H1 (cell line): Measurements from ENCODE around the gene DNASE1L1. TPM values are rescaled to one million over a fixed set of nuclear protein-coding genes. Genes with fewer than 3 reads are reported as not detected.

ENCODE experiments used
- CTCF ChIA-PET: fragments of 300-600 bp; sonication (Branson Sonifier 250); formaldehyde crosslinking; loops from one replicate; lab custom pipeline; 2021; ENCODE audit not compliant: partially characterized antibody; lab: Charles Lee
- POLR2A ChIA-PET: fragments of 300-600 bp; sonication (Branson Sonifier 250); formaldehyde crosslinking; loops from one replicate; lab custom pipeline; 2021; ENCODE audit warnings: inconsistent platforms; ENCODE audit not compliant: partially characterized antibody; lab: Charles Lee
- DNase-seq, 2 experiments: peaks; one replicate each; pipeline versions ENCODE4 v3.0.0 to v3.0.0-alpha.2; 2010 to 2022; ENCODE audit warnings: low spot score in 2 of 2, low read depth in 1 of 2, mixed read lengths in 1 of 2
- FAIRE-seq: peaks from 2 replicates; lab custom pipeline; 2011; peaks lifted over from hg19 to GRCh38; lab: Jason Lieb, UNC
- H2AFZ ChIP-seq: 2 replicates; pipeline ENCODE4 v1.8.1; 2012; ENCODE audit warnings: low read length, inconsistent platforms
- H2AK5ac ChIP-seq: 2 replicates; pipeline ENCODE4 v1.6.1; 2013; ENCODE audit warnings: low read depth, low read length
- H2BK120ac ChIP-seq: replicated peaks from 2 replicates; pipeline ENCODE3; 2013; ENCODE audit warnings: low read depth, low read length, inconsistent platforms
- H2BK12ac ChIP-seq: 2 replicates; pipeline ENCODE4 v1.6.1; 2013; ENCODE audit warnings: low read depth, low read length
- H2BK15ac ChIP-seq: 2 replicates; pipeline ENCODE4 v1.6.1; 2013; ENCODE audit warnings: low read length
- H2BK20ac ChIP-seq: 2 replicates; pipeline ENCODE4 v1.6.1; 2013; ENCODE audit warnings: low read length
- H2BK5ac ChIP-seq: 2 replicates; pipeline ENCODE4 v1.6.1; 2013; ENCODE audit warnings: low read depth, low read length
- H3K14ac ChIP-seq: 2 replicates; pipeline ENCODE4 v1.6.1; 2013; ENCODE audit warnings: inconsistent platforms; ENCODE audit not compliant: insufficient read length
- H3K18ac ChIP-seq: 2 replicates; pipeline ENCODE4 v1.6.1; 2013; ENCODE audit warnings: low read length; ENCODE audit errors: extremely low read depth
- H3K23ac ChIP-seq: 2 replicates; pipeline ENCODE4 v1.6.1; 2013; ENCODE audit warnings: inconsistent platforms; ENCODE audit not compliant: insufficient read length
- H3K23me2 ChIP-seq: 2 replicates; pipeline ENCODE4 v1.6.1; 2013; ENCODE audit warnings: low read depth, low read length
- H3K27ac ChIP-seq: 2 replicates; pipeline ENCODE4 v1.6.1; 2011; ENCODE audit warnings: low read depth, low read length, inconsistent platforms
- H3K27me3 ChIP-seq, 4 experiments: replicated peaks in 1 of 4; 1 replicate in 1 of 4; 2 replicates in 3 of 4; pipeline versions ENCODE4 v1.6.1 to v1.8.1; 2011 to 2013; ENCODE audit warnings: low read length in 3 of 4, mild to moderate bottlenecking in 3 of 4, inconsistent platforms in 2 of 4, mixed read lengths in 2 of 4, moderate library complexity in 1 of 4; ENCODE audit not compliant: control insufficient read depth in 3 of 4, insufficient read depth in 3 of 4; ENCODE audit errors: extremely low read depth in 1 of 4
- H3K36me3 ChIP-seq, 4 experiments: 2 replicates each; pipeline versions ENCODE4 v1.6.1 to v1.8.1; 2011 to 2013; ENCODE audit warnings: mild to moderate bottlenecking in 4 of 4, low read length in 3 of 4, moderate library complexity in 2 of 4, control low read depth in 1 of 4, inconsistent platforms in 1 of 4; ENCODE audit not compliant: insufficient read depth in 4 of 4, control insufficient read depth in 2 of 4
- H3K4ac ChIP-seq: replicated peaks from 2 replicates; pipeline ENCODE3; 2013; ENCODE audit warnings: low read length, low read depth, mixed read lengths, inconsistent platforms; ENCODE audit not compliant: insufficient read length
- H3K4me1 ChIP-seq, 4 experiments: replicated peaks in 1 of 4; 1 replicate in 1 of 4; 2 replicates in 3 of 4; pipeline versions ENCODE4 v1.6.1 to v1.8.1; 2011 to 2013; ENCODE audit warnings: low read length in 3 of 4, inconsistent platforms in 2 of 4, mixed read lengths in 1 of 4; ENCODE audit not compliant: insufficient read depth in 4 of 4, control insufficient read depth in 3 of 4
- H3K4me2 ChIP-seq, 2 experiments: 2 replicates each; pipeline versions ENCODE4 v1.6.1 to v1.8.1; 2011 to 2013; ENCODE audit warnings: low read depth in 2 of 2, low read length in 2 of 2, control low read depth in 1 of 2, inconsistent platforms in 1 of 2, mild to moderate bottlenecking in 1 of 2; ENCODE audit not compliant: insufficient read depth in 1 of 2
- H3K4me3 ChIP-seq, 4 experiments: fragments of 200-600, 300-600 bp in 1 of 4; sonication (generic), shearing (Covaris generic), sonication (Bioruptor Twin) in 1 of 4; 2 replicates each; pipeline versions ENCODE4 v1.5.1 to v1.8.1; 2011 to 2016; ENCODE audit warnings: low read length in 4 of 4, low read depth in 3 of 4, control low read depth in 2 of 4, inconsistent platforms in 2 of 4, mild to moderate bottlenecking in 2 of 4, mixed read lengths in 1 of 4, moderate library complexity in 1 of 4; ENCODE audit not compliant: insufficient read depth in 2 of 4; ENCODE audit errors: extremely low read depth in 1 of 4
- H3K56ac ChIP-seq: replicated peaks from 2 replicates; pipeline ENCODE3; 2013; ENCODE audit warnings: low read depth, mild to moderate bottlenecking, mixed read lengths, low read length, inconsistent platforms; ENCODE audit not compliant: insufficient read length
- H3K79me1 ChIP-seq: 2 replicates; pipeline ENCODE4 v1.6.1; 2013; ENCODE audit warnings: low read depth, low read length, control low read depth
- H3K79me2 ChIP-seq, 2 experiments: 2 replicates each; pipeline versions ENCODE4 v1.6.1 to v1.8.1; 2012 to 2013; ENCODE audit warnings: low read length in 2 of 2, mild to moderate bottlenecking in 2 of 2, inconsistent platforms in 1 of 2; ENCODE audit not compliant: insufficient read depth in 2 of 2, control insufficient read depth in 1 of 2
- H3K9ac ChIP-seq, 4 experiments: replicated peaks in 1 of 4; 1 replicate in 1 of 4; 2 replicates in 3 of 4; pipeline versions ENCODE4 v1.6.1 to v1.8.1; 2011 to 2013; ENCODE audit warnings: low read depth in 3 of 4, low read length in 3 of 4, control low read depth in 2 of 4, mild to moderate bottlenecking in 2 of 4, moderate library complexity in 2 of 4, inconsistent platforms in 1 of 4; ENCODE audit errors: extremely low read depth in 1 of 4
- H3K9me3 ChIP-seq, 2 experiments: 2 replicates each; pipeline versions ENCODE4 v1.6.1 to v1.8.1; 2012 to 2013; ENCODE audit warnings: mild to moderate bottlenecking in 2 of 2, moderate library complexity in 2 of 2, control low read depth in 1 of 2, inconsistent platforms in 1 of 2, low read depth in 1 of 2, low read length in 1 of 2, mixed read lengths in 1 of 2; ENCODE audit not compliant: insufficient read depth in 2 of 2
- H4K20me1 ChIP-seq, 2 experiments: replicated peaks in 1 of 2; 2 replicates each; pipeline versions ENCODE3 to v1.8.1; 2011 to 2013; ENCODE audit warnings: inconsistent platforms in 2 of 2, low read length in 2 of 2, mild to moderate bottlenecking in 1 of 2; ENCODE audit not compliant: insufficient read depth in 2 of 2, control insufficient read depth in 1 of 2
- H4K5ac ChIP-seq: 2 replicates; pipeline ENCODE4 v1.6.1; 2013; ENCODE audit warnings: low read length, low read depth, mixed read lengths, inconsistent platforms; ENCODE audit not compliant: insufficient read length
- H4K8ac ChIP-seq: 2 replicates; pipeline ENCODE4 v1.8.0; 2013; ENCODE audit warnings: mild to moderate bottlenecking, moderate library complexity, low read length, inconsistent platforms; ENCODE audit not compliant: insufficient read depth; ENCODE audit errors: extremely low read depth
- H4K91ac ChIP-seq: replicated peaks from 2 replicates; pipeline ENCODE3; 2013; ENCODE audit warnings: low read length, mixed read lengths, inconsistent platforms; ENCODE audit not compliant: insufficient read length
- CEBPB ChIP-seq: IDR thresholded peaks from 2 replicates; pipeline ENCODE4 v1.6.1; 2012; ENCODE audit warnings: low read depth, low read length
- EGR1 ChIP-seq: IDR thresholded peaks from 2 replicates; pipeline ENCODE4 v1.6.1; 2011; ENCODE audit warnings: low read depth, low read length, borderline replicate concordance
- KDM4A ChIP-seq: IDR thresholded peaks from one replicate; pipeline ENCODE4 v1.7.1; 2012; ENCODE audit warnings: low read depth, mild to moderate bottlenecking, moderate library complexity, low read length, inconsistent platforms; ENCODE audit not compliant: severe bottlenecking
- NANOG ChIP-seq: IDR thresholded peaks from 2 replicates; pipeline ENCODE4 v1.6.1; 2011; ENCODE audit warnings: low read length, low read depth, mild to moderate bottlenecking, inconsistent platforms; ENCODE audit not compliant: insufficient read depth, poor library complexity, severe bottlenecking
- RAD21 ChIP-seq, 2 experiments: IDR thresholded peaks in 1 of 2; conservative IDR thresholded peaks in 1 of 2; 2 replicates each; pipeline ENCODE4 v1.6.1; 2011; ENCODE audit warnings: low read depth in 2 of 2, low read length in 2 of 2, improper control_type of control experiment in 1 of 2, inconsistent platforms in 1 of 2, mild to moderate bottlenecking in 1 of 2, moderate library complexity in 1 of 2
- RBBP5 ChIP-seq: IDR thresholded peaks from 2 replicates; pipeline ENCODE4 v1.7.1; 2012; ENCODE audit warnings: low read depth, mild to moderate bottlenecking, inconsistent platforms, low read length, moderate library complexity, borderline replicate concordance
- SIN3A ChIP-seq, 2 experiments: IDR thresholded peaks in 1 of 2; conservative IDR thresholded peaks in 1 of 2; 2 replicates each; pipeline ENCODE4 v1.6.1; 2011 to 2012; ENCODE audit warnings: low read length in 2 of 2, improper control_type of control experiment in 1 of 2, low read depth in 1 of 2, mild to moderate bottlenecking in 1 of 2
- SP2 ChIP-seq: IDR thresholded peaks from 2 replicates; pipeline ENCODE4 v1.6.1; 2012; ENCODE audit warnings: mild to moderate bottlenecking, low read length, inconsistent platforms
- TEAD4 ChIP-seq: IDR thresholded peaks from 2 replicates; pipeline ENCODE4 v1.6.1; 2012; ENCODE audit warnings: low read depth, low read length, inconsistent platforms, mixed read lengths
- WGBS, 2 experiments: shearing (Covaris generic) in 1 of 2; methylation state at CpG; one replicate each; pipeline versions ENCODE4 v1.1.6 to v1.1.7; 2013 to 2015; ENCODE audit warnings: low lambda C conversion rate in 2 of 2, mixed read lengths in 2 of 2, inconsistent platforms in 1 of 2, low coverage in 1 of 2, missing lambda C conversion rate in 1 of 2; ENCODE audit not compliant: insufficient replicate concordance in 2 of 2, insufficient coverage in 1 of 2, insufficient read length in 1 of 2; ENCODE audit errors: extremely low coverage in 1 of 2, missing lambda C conversion rate in 1 of 2; 5-methylcytosine and 5-hydroxymethylcytosine counted together
- polyA plus RNA-seq, 7 experiments: library from polyadenylated mRNA; depleted of rRNA in 3 of 7; stranded (reverse) in 5 of 7; unstranded in 2 of 7; fragments of >200 nt in 5 of 7; fragments of 200-250 nt in 2 of 7; gene quantifications; 1 replicate in 5 of 7; 2 replicates in 1 of 7; 4 replicates in 1 of 7; pipeline versions ENCODE4 v1.2.1 to v1.2.3, GENCODE V29; 2011 to 2013; ENCODE audit warnings: missing spikeins in 2 of 7, mixed read lengths in 2 of 7
- total RNA-seq: library from RNA; stranded (reverse); fragmentation: NEBNext Ultra II Directional; extraction: Animal tissue kit (Norgen Biotek cat#: 25700); gene quantifications from 2 replicates; pipeline ENCODE4 v1.2.1, GENCODE V29; 2021
- TF ChIP-seq, protein P1 (sequence below): IDR thresholded peaks from 2 replicates; pipeline ENCODE4 v1.6.1; 2012; ENCODE audit warnings: inconsistent platforms

The DNASE1L1 gene
- total and polyA plus RNA-seq, 2 of the 8 experiments (the other 6 are each of a cell fraction or from before 2014, with no cell fraction given), result 8.7 to 30.0 TPM

DNA sequence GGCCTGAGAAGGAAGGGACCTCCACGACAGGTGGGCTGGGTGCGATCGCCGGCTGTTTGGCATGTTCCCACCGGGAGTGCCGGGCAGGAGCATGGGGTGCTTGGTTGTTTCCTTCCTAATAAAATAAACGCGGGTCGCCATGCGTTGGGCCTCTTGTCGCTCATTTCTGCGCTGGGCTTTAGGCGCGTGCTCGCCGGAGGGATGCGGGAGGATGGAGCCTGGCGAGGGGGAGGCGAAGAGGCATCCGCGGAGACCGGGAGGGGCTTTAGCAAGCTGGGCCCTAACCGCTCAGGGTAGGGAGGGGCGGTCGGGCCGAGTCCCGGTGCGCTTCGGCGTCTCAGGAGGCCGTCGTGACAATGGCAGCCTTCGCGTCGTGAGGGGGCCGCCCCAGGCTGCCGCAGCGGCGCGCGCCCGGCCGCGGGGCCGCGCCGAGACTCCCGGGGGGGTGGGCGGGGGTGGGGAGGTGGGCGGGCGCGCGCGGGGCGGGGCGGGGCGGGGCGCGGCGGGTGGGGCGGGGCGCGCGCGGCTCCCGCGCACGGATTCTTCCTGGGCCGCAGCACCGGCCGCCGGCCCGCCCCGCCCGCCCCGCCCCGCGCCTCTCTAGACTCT lies 27.4 kb upstream of the DNASE1L1 start:
- no peak overlapping the region for H2BK20ac ChIP-seq
- peaks cover 0 to 6% (median 4%) of the 10 kb centered on the region in 4 experiments; a peak in 6 of 7 replicates for H3K4me1 ChIP-seq
- ChIA-PET CTCF (no interaction called here), POLR2A (interaction anchor here (2.2 to 2.6 kb wide), 2 partner anchors 11 to 36 kb away, joined by 8 to 9 read pairs; no protein-coding TSS in a partner anchor)
- H2BK120ac ChIP-seq, result no peak overlapping the region
- H3K56ac ChIP-seq, result no peak overlapping the region
- no peak overlapping the region for H2BK15ac ChIP-seq
- 10% methylated on average over 29 of the region's 78 CpGs; no CpG with 5 or more reads in 1 of the 2 experiments for WGBS, 2 experiments
- no peaks in the 10 kb centered on the region for H3K79me1 ChIP-seq
- no peak overlapping the region for H2BK5ac ChIP-seq
- peak overlapping the region; percentile 51; the same call in 1 of the 2 replicates for H4K8ac ChIP-seq
- FAIRE-seq, result no peak
- peaks cover 2% of the 10 kb centered on the region; the same call in 1 of the 2 replicates for H3K23me2 ChIP-seq
- H4K20me1 ChIP-seq, result peaks cover 0 to 13% of the 10 kb centered on the region in 2 experiments
- DNase-seq, result peak in 1 of 2 experiments; percentile 57
- H3K36me3 ChIP-seq, result peaks cover 0 to 30% (median 15%) of the 10 kb centered on the region in 4 experiments; a peak in 6 of 8 replicates
- peak overlapping the region; percentile 42 to 66 for H3K4me2 ChIP-seq
- no peak overlapping the region for H3K23ac ChIP-seq
- peaks cover 0 to 17% of the 10 kb centered on the region in 2 experiments; a peak in 2 of 4 replicates for H3K79me2 ChIP-seq
- no peak overlapping the region for H4K5ac ChIP-seq
- no peak overlapping the region for H2AFZ ChIP-seq
- H3K4me3 ChIP-seq, result peak overlapping the region; percentile 30 to 86 (median 51); a peak in 7 of 8 replicates
- no peaks in the 10 kb centered on the region for H3K27me3 ChIP-seq
- H3K9me3 ChIP-seq, result no peaks in the 10 kb centered on the region
- TF ChIP-seq CEBPB (no peak), EGR1 (no peak), TEAD4 (no peak), NANOG (no peak), KDM4A (peak; percentile 25), SP2 (no peak), SIN3A (conservative IDR thresholded peaks at IDR 0.05 in 1 of 2, IDR thresholded peaks at IDR 0.05 in 1 of 2; ENCODE audit: low read depth in 1 of 2, low read length in 2 of 2) (no peak), RBBP5 (no peak; the same call in 1 of the 2 replicates), RAD21 (IDR thresholded peaks at IDR 0.05 in 1 of 2, conservative IDR thresholded peaks at IDR 0.05 in 1 of 2; ENCODE audit: low read depth in 2 of 2, low read length in 2 of 2) (no peak)
- TF ChIP-seq, protein P1, sequence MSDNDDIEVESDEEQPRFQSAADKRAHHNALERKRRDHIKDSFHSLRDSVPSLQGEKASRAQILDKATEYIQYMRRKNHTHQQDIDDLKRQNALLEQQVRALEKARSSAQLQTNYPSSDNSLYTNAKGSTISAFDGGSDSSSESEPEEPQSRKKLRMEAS, result peak; percentile 53
- TF ChIP-seq, all 59 proteins: peak for 2
- Histone ChIP-seq H2BK12ac (no peak overlapping the region), H3K14ac (no peak overlapping the region), H4K91ac (no peak overlapping the region), H2AK5ac (no peak overlapping the region), H3K9ac (peak overlapping the region; percentile 5 to 67 (median 53); a peak in 3 of 7 replicates), H3K18ac (no peak overlapping the region), H3K4ac (no peak overlapping the region), H3K27ac (peak overlapping the region; percentile 67; the same call in 1 of the 2 replicates)
